ENCODE measurements around the gene MAP2K5.

GRCh38 chr15:67850336-67850735, 307.8 kb downstream of the MAP2K5 start:
- TF ChIP-seq TCF4 (CRISPR knock-in tag; IDR thresholded peaks at IDR 0.05; ENCODE audit: borderline replicate concordance) (no peak), PATZ1 (CRISPR knock-in tag; IDR thresholded peaks at IDR 0.05; ENCODE audit: borderline replicate concordance) (no peak), PPARA (CRISPR knock-in tag; IDR thresholded peaks at IDR 0.05; ENCODE audit: borderline replicate concordance) (no peak), POU6F1 (CRISPR knock-in tag; IDR thresholded peaks at IDR 0.05; ENCODE audit: borderline replicate concordance, low read depth) (no peak)
